Measurements from ENCODE around the gene ZDHHC11B. TPM values are rescaled to one million over a fixed set of nuclear protein-coding genes. Genes with fewer than 3 reads are reported as not detected.
"Not testable (repeated sequence)": the region's sequence is repeated elsewhere in the genome, so short reads cannot be mapped to it uniquely, and the experiment has no call there.

The ZDHHC11B gene
- total and polyA plus RNA-seq, 2 donors = 0.71 to 2.2 TPM

DNA sequence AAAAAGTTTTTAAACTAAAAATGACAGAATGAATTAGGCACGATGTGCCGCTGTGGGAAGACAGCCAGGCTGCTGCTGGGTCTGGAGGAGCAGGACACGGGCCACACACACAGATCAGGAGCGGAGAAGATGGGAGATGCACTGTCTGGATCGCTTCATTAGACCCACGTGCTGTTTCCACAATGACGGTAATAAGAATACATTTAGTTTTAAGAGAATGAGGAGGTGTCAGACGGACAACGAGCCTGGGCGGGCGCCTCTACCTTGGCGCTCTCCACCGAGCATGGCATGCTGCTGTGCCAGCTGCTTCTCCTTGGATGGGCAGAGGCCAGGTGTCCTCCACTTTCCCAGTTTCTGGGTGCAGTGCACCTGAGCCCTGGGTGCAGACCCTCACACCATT is 11.6 kb downstream of the ZDHHC11B start:
- H3K4me3 ChIP-seq (ENCODE audit: low read length in 2 of 2); H3K27me3 ChIP-seq (ENCODE audit: control insufficient read depth in 2 of 2, insufficient read depth in 1 of 2, low read length in 1 of 2); H3K9me3 ChIP-seq (ENCODE audit: control insufficient read depth in 2 of 2, insufficient read depth in 1 of 2, low read length in 1 of 2); DNase-seq (ENCODE audit: low read depth in 6 of 9, low spot score in 9 of 9); H3K4me1 ChIP-seq (ENCODE audit: control insufficient read depth in 2 of 2, insufficient read depth in 2 of 2, low read length in 2 of 2); H3K36me3 ChIP-seq (ENCODE audit: control insufficient read depth in 2 of 2, insufficient read depth in 2 of 2, low read length in 1 of 2); H3K27ac ChIP-seq (ENCODE audit: low read depth in 1 of 2, low read length in 1 of 2): not testable (repeated sequence)
- 92% methylated on average over 13 of the region's 13 CpGs for whole genome bisulfite sequencing

DNA sequence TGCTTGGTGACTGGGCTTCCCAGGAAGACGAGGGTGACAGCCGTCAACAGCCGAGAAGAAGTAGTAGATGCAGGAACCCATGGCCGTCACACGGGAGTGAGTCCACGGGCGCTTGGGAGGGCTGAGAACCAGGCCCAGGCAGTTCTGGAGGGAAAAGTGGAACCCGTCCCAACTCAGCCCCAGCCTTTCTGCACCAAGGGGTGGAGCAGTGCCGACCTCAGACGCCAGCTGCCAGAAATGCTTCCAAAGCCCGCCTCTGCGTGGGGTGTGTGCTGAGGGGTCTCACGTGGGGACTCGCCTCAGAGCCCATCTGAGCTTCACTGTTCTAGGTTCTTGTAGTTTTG is 12.0 kb downstream of the ZDHHC11B start:
- H3K4me3 ChIP-seq (ENCODE audit: low read length in 2 of 2); H3K4me1 ChIP-seq (ENCODE audit: control insufficient read depth in 2 of 2, insufficient read depth in 2 of 2, low read length in 2 of 2); H3K36me3 ChIP-seq (ENCODE audit: control insufficient read depth in 2 of 2, insufficient read depth in 2 of 2, low read length in 1 of 2); H3K27me3 ChIP-seq (ENCODE audit: control insufficient read depth in 2 of 2, insufficient read depth in 1 of 2, low read length in 1 of 2); H3K27ac ChIP-seq (ENCODE audit: low read depth in 1 of 2, low read length in 1 of 2); H3K9me3 ChIP-seq (ENCODE audit: control insufficient read depth in 2 of 2, insufficient read depth in 1 of 2, low read length in 1 of 2); DNase-seq (ENCODE audit: low read depth in 6 of 9, low spot score in 9 of 9): not testable (repeated sequence)
- 80% methylated on average over 8 of the region's 14 CpGs for WGBS

DNA sequence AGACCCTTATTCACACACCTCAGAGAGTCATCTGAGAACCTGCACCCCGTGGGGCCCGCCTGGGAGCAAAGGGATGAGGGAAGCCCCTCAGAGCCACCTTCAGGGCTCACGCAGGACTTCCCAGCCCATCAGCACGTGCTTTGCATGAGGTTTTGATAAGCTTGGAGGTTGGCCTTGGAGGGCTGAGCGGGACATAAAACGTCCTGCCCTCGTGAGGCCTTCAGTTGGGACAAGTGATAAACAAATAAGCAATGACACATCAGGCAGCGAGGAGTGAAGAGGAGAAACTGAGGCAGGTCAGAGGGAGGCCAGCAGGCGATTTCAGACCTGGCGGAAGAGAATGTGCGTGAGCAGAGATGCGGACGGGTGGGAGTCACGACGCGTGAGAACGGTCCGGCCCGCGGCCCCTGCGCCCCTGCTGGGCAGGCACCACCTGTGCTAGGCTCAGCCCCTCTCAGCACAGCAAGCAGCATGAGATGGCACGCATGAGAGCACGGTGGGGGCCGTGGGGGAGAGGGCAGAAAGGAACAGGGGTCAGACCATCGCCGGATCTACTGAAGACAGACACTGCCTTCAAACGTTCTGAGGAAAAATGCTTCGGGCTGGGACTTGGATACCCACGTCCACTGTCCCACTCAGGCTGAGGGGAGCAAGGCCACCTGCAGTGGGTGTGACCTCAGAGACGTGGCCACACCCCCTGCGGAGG is 12.5 kb downstream of the ZDHHC11B start:
- not testable (repeated sequence) for H3K36me3 ChIP-seq (ENCODE audit: control insufficient read depth in 2 of 2, insufficient read depth in 2 of 2, low read length in 1 of 2); H3K4me1 ChIP-seq (ENCODE audit: control insufficient read depth in 2 of 2, insufficient read depth in 2 of 2, low read length in 2 of 2); DNase-seq (ENCODE audit: low read depth in 6 of 9, low spot score in 9 of 9); H3K27me3 ChIP-seq (ENCODE audit: control insufficient read depth in 2 of 2, insufficient read depth in 1 of 2, low read length in 1 of 2); H3K4me3 ChIP-seq (ENCODE audit: low read length in 2 of 2); H3K9me3 ChIP-seq (ENCODE audit: control insufficient read depth in 2 of 2, insufficient read depth in 1 of 2, low read length in 1 of 2); H3K27ac ChIP-seq (ENCODE audit: low read depth in 1 of 2, low read length in 1 of 2)
- 81% methylated on average over 14 of the region's 31 CpGs for WGBS

DNA sequence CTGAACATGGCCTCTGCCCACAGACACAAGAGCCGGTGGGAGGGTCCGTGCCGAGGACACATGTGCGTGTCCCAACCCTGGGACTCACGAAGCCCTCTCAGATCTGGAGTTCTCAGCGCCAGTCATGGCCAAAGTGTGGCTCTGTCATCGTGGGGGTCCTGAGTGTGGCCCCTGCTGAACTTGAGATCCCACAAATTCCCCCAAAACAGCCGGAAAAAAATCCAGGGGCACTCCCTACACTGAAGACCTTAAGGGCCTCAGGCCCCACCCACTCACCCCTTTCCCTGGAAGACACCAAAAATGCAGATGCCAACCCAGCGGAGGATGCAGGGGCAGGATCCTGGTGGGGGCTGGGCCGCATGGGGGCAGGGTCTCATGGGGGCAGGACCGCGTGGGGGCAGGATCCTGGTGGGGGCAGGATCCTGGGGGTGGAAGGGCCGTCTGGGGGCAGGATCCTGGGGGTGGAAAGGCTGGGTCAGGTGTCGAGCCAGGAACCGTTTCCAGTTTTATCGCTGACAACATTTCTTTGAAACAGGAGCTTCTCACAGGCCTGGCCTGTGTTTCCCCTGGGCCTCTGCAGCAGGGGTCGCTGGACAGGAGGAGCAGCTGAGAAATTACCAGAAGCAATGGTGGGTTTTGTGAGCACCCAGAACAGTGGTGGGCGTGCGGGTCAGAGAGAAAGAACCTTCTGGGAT is 13.3 kb downstream of the ZDHHC11B start:
- DNase-seq (ENCODE audit: low read depth in 6 of 9, low spot score in 9 of 9); H3K36me3 ChIP-seq (ENCODE audit: control insufficient read depth in 2 of 2, insufficient read depth in 2 of 2, low read length in 1 of 2); H3K27ac ChIP-seq (ENCODE audit: low read depth in 1 of 2, low read length in 1 of 2); H3K9me3 ChIP-seq (ENCODE audit: control insufficient read depth in 2 of 2, insufficient read depth in 1 of 2, low read length in 1 of 2); H3K27me3 ChIP-seq (ENCODE audit: control insufficient read depth in 2 of 2, insufficient read depth in 1 of 2, low read length in 1 of 2); H3K4me3 ChIP-seq (ENCODE audit: low read length in 2 of 2); H3K4me1 ChIP-seq (ENCODE audit: control insufficient read depth in 2 of 2, insufficient read depth in 2 of 2, low read length in 2 of 2): not testable (repeated sequence)
- WGBS = 89% methylated on average over 19 of the region's 19 CpGs

DNA sequence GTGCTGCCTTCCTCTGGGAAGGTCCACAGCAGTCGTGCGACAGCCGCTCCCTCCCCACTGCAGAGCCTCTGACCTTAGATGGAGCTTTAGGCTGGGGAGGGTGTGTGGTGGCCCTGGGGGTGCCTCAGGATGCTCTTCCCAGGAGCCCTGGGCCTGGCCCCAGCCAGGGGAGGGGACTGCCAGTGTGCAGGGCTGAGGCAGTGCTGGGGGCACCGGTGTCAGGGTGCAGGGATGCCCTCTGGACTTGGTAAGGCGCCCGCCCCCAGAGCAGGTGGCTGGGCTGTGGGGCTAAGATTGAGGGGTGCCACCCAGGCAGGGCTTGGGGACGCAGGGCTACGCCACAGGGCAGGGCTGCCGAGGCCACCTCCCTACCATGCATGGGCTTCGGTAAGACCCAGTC is 13.9 kb downstream of the ZDHHC11B start:
- DNase-seq (ENCODE audit: low read depth in 6 of 9, low spot score in 9 of 9); H3K4me3 ChIP-seq (ENCODE audit: low read length in 2 of 2); H3K36me3 ChIP-seq (ENCODE audit: control insufficient read depth in 2 of 2, insufficient read depth in 2 of 2, low read length in 1 of 2); H3K27ac ChIP-seq (ENCODE audit: low read depth in 1 of 2, low read length in 1 of 2); H3K27me3 ChIP-seq (ENCODE audit: control insufficient read depth in 2 of 2, insufficient read depth in 1 of 2, low read length in 1 of 2); H3K4me1 ChIP-seq (ENCODE audit: control insufficient read depth in 2 of 2, insufficient read depth in 2 of 2, low read length in 2 of 2): not testable (repeated sequence)
- peaks cover 0 to 14% of the 10 kb centered on the region in 2 donors for H3K9me3 ChIP-seq (ENCODE audit: control insufficient read depth in 2 of 2, insufficient read depth in 1 of 2, low read length in 1 of 2)
- 97% methylated on average over 9 of the region's 10 CpGs for WGBS

DNA sequence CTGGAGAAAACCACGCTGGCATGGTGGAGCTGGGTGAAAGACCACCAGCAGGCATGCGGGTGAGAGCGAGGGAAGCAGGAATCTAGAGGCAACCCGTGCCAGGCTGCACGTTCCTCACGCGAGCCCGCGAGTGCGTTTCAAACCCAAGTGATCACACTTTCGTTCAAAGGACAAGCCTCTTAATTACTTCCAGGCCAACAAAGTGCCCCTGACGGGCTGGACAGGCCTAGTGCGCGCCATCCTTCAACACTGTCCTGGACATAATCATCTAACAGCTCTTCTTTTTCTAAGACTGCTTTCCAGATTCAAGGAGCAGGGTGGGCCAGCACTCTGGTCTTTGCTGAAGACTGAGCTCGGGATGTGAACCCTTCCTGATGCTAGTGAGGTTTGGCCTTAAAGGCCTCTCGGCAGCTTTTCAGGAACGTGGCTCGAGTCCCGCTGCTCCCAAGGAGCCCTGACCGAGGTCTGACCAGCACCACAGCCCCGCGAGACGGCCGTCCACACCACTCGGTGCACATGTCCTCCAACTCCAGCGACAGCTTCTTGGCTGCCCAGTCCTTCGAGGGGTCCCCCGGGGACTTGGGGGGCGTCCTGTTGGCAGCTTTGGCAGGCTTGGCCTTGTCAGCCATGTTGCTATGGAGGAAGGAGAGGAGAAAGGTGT is 14.9 kb downstream of the ZDHHC11B start:
- H3K9me3 ChIP-seq (ENCODE audit: control insufficient read depth in 2 of 2, insufficient read depth in 1 of 2, low read length in 1 of 2) = peaks cover 0 to 14% of the 10 kb centered on the region in 2 donors
- not testable (repeated sequence) for H3K36me3 ChIP-seq (ENCODE audit: control insufficient read depth in 2 of 2, insufficient read depth in 2 of 2, low read length in 1 of 2); H3K27ac ChIP-seq (ENCODE audit: low read depth in 1 of 2, low read length in 1 of 2); H3K4me1 ChIP-seq (ENCODE audit: control insufficient read depth in 2 of 2, insufficient read depth in 2 of 2, low read length in 2 of 2); H3K4me3 ChIP-seq (ENCODE audit: low read length in 2 of 2); DNase-seq (ENCODE audit: low read depth in 6 of 9, low spot score in 9 of 9); H3K27me3 ChIP-seq (ENCODE audit: control insufficient read depth in 2 of 2, insufficient read depth in 1 of 2, low read length in 1 of 2)
- 95% methylated on average over 29 of the region's 29 CpGs for WGBS

DNA sequence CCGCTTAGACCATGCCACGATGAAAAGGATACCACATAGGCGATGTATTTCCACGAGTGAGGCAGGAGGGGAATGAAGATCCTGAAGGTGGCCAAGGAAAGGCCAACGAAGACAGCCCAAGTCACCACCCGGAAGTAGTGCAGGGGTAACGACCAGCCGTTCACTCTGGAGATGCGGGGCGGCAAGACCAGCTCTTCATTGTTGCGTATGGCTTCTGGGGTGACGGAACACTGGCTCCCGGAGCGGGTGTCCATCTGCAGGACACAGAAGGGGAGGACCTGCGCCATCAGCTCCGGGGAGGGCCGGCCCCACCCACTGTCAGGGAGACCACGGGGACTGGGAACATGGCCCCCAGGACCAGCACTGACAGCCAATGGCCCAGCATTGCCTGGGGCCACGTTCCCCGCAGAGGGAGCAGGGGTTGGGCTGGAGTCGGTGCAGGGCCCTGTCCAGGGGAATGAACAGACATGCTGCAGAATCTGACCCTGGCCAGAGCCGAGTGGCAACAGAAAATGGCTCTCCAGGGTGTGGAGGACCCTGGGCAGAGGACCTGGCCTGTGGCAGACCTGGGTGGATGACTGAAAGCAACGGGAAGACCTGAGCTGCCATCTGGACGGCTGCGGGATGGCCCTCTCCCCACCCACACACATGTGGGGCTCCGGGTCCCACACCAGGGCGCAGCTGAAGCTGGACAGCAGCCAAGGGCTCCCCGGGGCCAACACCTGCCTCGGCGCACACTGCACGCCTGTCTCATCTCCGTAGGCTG is 17.7 kb downstream of the ZDHHC11B start:
- H3K9me3 ChIP-seq (ENCODE audit: control insufficient read depth in 2 of 2, insufficient read depth in 1 of 2, low read length in 1 of 2) = peaks cover 0 to 14% of the 10 kb centered on the region in 2 donors
- 89% methylated on average over 32 of the region's 32 CpGs for WGBS
- no peak overlapping the region for H3K4me3 ChIP-seq (ENCODE audit: low read length in 2 of 2)
- no peak overlapping the region for H3K27ac ChIP-seq (ENCODE audit: low read depth in 1 of 2, low read length in 1 of 2)
- DNase-seq (ENCODE audit: low read depth in 6 of 9, low spot score in 9 of 9) = no peak
- H3K36me3 ChIP-seq (ENCODE audit: control insufficient read depth in 2 of 2, insufficient read depth in 2 of 2, low read length in 1 of 2) = no peaks in the 10 kb centered on the region
- no peaks in the 10 kb centered on the region for H3K27me3 ChIP-seq (ENCODE audit: control insufficient read depth in 2 of 2, insufficient read depth in 1 of 2, low read length in 1 of 2)
- H3K4me1 ChIP-seq (ENCODE audit: control insufficient read depth in 2 of 2, insufficient read depth in 2 of 2, low read length in 2 of 2) = no peaks in the 10 kb centered on the region

DNA sequence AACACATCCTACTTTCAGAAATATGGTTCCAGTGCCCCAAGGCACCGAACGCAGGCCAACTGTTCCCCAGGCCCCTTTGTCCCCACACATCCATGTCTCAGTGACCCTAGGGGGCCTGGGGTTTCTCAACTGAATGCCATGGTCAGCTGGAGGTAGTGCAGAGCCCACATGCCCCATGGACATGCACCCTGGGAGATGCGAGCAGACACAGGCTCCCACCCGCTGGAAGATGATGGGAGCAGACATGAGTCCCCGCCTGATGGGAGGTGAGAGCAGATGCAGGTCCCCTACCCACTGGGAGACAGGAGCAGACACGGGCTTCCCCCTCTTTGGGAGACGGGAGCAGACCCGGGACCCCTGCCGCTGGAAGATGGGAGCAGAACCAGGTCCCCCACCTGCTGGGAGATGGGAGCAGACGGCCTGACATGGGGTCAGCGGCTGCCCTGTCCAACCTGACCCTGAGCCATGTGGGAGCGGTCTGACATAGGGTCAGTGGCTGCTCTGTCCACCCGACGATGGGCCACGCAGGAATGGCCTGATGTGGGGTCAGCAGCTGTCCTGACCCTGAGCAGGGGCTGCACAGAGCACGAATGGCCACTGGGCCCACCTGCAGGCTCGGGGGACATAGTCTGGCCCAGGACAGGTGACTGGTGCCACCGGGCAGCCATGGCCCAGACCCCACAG is 18.4 kb downstream of the ZDHHC11B start:
- no peak overlapping the region for H3K4me3 ChIP-seq (ENCODE audit: low read length in 2 of 2)
- H3K27me3 ChIP-seq (ENCODE audit: control insufficient read depth in 2 of 2, insufficient read depth in 1 of 2, low read length in 1 of 2) = no peaks in the 10 kb centered on the region
- H3K27ac ChIP-seq (ENCODE audit: low read depth in 1 of 2, low read length in 1 of 2) = no peak overlapping the region
- DNase-seq (ENCODE audit: low read depth in 6 of 9, low spot score in 9 of 9) = no peak
- no peaks in the 10 kb centered on the region for H3K36me3 ChIP-seq (ENCODE audit: control insufficient read depth in 2 of 2, insufficient read depth in 2 of 2, low read length in 1 of 2)
- WGBS = 92% methylated on average over 18 of the region's 18 CpGs
- no peaks in the 10 kb centered on the region for H3K4me1 ChIP-seq (ENCODE audit: control insufficient read depth in 2 of 2, insufficient read depth in 2 of 2, low read length in 2 of 2)
- peaks cover 0 to 14% of the 10 kb centered on the region in 2 donors for H3K9me3 ChIP-seq (ENCODE audit: control insufficient read depth in 2 of 2, insufficient read depth in 1 of 2, low read length in 1 of 2)
